Measurements from ENCODE around the gene MED14.

DNA sequence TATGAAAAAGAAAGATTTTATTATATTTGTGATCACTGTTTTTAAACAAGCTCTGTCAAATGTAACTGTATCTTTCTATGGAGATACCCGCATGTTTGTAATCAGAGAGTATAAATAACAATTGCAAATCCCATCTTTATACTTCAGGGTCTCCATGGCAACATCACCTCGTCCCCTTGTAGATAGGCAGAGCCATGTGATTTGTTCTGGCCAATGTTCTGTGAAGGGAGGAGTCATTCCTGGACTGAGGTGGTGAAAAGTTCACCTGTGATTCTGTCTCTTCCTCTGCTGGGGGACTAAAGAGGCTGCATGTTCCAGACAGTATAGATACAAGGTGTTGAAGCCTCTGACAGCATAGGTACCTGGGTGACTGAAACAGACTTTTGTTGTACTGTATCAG, 45.6 kb upstream of the MED14 start:
- no peak for TF ChIP-seq RAD21 (IDR thresholded peaks at IDR 0.05; ENCODE audit: insufficient read depth, low read depth, low read length)
- TF ChIP-seq, protein P1, sequence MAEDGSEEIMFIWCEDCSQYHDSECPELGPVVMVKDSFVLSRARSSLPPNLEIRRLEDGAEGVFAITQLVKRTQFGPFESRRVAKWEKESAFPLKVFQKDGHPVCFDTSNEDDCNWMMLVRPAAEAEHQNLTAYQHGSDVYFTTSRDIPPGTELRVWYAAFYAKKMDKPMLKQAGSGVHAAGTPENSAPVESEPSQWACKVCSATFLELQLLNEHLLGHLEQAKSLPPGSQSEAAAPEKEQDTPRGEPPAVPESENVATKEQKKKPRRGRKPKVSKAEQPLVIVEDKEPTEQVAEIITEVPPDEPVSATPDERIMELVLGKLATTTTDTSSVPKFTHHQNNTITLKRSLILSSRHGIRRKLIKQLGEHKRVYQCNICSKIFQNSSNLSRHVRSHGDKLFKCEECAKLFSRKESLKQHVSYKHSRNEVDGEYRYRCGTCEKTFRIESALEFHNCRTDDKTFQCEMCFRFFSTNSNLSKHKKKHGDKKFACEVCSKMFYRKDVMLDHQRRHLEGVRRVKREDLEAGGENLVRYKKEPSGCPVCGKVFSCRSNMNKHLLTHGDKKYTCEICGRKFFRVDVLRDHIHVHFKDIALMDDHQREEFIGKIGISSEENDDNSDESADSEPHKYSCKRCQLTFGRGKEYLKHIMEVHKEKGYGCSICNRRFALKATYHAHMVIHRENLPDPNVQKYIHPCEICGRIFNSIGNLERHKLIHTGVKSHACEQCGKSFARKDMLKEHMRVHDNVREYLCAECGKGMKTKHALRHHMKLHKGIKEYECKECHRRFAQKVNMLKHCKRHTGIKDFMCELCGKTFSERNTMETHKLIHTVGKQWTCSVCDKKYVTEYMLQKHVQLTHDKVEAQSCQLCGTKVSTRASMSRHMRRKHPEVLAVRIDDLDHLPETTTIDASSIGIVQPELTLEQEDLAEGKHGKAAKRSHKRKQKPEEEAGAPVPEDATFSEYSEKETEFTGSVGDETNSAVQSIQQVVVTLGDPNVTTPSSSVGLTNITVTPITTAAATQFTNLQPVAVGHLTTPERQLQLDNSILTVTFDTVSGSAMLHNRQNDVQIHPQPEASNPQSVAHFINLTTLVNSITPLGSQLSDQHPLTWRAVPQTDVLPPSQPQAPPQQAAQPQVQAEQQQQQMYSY (CRISPR knock-in tag; IDR thresholded peaks at IDR 0.05): no peak

Data from GM12878 (cell line).